GM21529 (cell line): ENCODE results near the gene GABRE.
"Not testable (repeated sequence)": the region's sequence is repeated elsewhere in the genome, so short reads cannot be mapped to it uniquely, and the experiment has no call there.

ENCODE experiments used
- ATAC-seq: cut with Tn5 transposase; IDR thresholded peaks from one replicate; pipeline ENCODE4 v1.9.1; 2021; ENCODE audit not compliant: unreplicated experiment

Gene GABRE

GRCh38 chrX:151970661-151971060 lies 3.8 kb downstream of the GABRE start:
- no peak for ATAC-seq

- no peak for ATAC-seq
These were observed 4.4 kb downstream of the GABRE start for GRCh38 chrX:151970027-151970426.

- ATAC-seq = no peak
These were observed 8.2 kb downstream of the GABRE start for GRCh38 chrX:151966236-151966635.

- no peak for ATAC-seq
These were observed 12.4 kb downstream of the GABRE start for GRCh38 chrX:151962034-151962433.

DNA sequence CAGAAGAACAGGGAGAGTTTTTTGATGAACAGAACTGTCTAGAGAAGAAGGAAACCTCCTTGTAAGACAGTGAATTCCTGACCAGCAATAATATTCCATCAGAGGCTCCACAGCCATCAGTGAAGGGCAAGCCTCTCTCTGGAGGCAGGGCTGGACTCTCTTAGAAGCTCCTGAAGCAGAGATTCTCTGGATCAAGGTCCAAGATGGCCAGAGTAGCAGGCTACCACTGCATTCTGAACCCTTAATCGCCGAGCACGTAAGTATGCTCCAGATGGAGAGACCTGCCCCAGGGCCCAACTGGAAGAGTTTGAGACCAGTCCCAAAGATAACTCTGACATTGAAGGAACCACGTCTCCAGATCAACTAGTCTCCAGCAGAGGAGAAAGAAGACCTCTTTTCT lies 16.4 kb downstream of the GABRE start:
- ATAC-seq = no peak

DNA sequence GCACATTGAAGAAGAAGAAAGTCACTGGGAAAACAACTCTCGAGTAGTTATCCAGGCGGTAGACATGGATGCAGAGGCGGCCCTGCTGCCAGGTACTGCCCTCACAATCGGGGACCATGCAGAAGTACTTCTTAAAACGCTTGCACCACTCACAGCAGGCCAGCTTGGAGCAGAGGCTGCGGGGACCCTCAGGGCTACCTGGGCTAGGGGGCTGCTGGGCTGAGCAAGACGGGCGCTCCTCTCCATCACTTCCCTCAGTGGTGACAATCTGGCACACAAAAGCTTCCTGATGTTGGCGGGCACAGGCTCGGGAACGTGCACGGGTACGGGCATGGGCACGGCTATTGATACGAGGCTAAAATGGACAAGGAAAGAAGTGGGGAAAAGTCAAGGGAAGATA lies 19.7 kb downstream of the GABRE start:
- ATAC-seq = no peak

- ATAC-seq = no peak
These were observed 36.3 kb downstream of the GABRE start for GRCh38 chrX:151938172-151938571.

- no peak for ATAC-seq
These were observed 39.1 kb downstream of the GABRE start for GRCh38 chrX:151935358-151935757.

DNA sequence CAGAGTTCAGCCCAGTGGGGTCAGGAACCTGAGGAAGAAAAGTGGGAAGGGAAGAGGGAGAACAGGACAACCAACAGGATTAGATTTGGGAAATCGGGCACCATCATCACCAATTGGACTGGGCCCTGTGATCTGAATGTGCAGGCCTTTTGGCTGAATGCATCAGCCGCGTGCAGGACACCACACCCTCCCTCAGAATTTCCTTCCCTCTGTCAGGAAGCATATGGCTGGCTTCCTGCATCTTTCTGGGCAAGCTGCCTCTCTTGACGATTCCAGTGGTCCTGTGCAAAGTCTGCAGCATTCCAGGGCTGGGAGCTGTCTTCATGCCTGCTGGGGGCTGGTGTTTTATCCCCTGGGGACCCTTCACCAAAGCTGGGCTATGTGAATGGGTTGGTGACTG lies 45.4 kb downstream of the GABRE start:
- ATAC-seq = no peak

DNA sequence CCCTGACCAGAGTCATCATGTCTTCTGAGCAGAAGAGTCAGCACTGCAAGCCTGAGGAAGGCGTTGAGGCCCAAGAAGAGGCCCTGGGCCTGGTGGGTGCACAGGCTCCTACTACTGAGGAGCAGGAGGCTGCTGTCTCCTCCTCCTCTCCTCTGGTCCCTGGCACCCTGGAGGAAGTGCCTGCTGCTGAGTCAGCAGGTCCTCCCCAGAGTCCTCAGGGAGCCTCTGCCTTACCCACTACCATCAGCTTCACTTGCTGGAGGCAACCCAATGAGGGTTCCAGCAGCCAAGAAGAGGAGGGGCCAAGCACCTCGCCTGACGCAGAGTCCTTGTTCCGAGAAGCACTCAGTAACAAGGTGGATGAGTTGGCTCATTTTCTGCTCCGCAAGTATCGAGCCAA lies 50.8 kb downstream of the GABRE start:
- no peak for ATAC-seq

DNA sequence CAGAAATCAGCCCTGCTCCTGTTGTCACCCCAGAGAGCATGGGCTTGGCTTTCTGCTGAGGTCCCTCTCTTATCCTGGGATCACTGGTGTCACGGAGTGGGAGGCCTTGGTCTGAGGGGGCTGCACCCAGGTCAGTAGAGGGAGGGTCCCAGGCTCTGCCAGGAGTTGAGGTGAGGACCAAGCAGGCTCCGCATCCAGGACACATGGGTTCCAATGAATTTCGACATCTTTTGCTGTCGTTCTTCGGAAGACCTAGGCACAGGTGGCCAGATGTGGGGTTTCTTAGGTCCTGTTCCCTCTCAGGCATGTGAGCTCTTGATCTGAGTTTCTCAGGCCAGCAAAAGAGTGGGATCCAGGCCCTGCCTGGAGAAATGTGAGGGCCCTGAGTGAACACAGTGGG lies 51.8 kb downstream of the GABRE start:
- no peak for ATAC-seq

DNA sequence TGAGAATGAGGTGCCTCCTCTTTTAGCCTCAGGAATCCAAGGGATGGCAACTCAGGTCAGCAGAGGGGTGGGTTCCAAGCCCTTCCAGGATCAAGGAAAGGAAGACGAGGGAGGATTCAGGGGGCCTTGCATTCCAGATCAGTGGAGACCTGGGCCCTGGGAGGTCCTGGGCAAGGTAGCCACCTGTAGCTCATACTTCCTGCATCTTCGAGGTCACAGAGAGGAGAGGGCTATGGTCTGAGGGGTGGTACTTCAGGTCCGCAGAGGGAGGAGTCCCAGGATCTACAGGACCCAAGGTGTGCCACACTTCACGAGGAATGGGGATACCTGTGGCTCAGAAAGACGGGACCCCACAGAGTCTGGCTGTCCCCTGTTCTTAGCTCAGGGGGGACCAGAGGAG lies 52.6 kb downstream of the GABRE start:
- ATAC-seq = no peak

- no peak for ATAC-seq
These were observed 53.2 kb downstream of the GABRE start for GRCh38 chrX:151921292-151921691.

- ATAC-seq = no peak
These were observed 53.9 kb downstream of the GABRE start for GRCh38 chrX:151920530-151920929.

GRCh38 chrX:151920101-151920500 lies 54.4 kb downstream of the GABRE start:
- ATAC-seq = no peak

- no peak for ATAC-seq
These were observed 54.9 kb downstream of the GABRE start for GRCh38 chrX:151919610-151920009.

- not testable (repeated sequence) for ATAC-seq
These were observed 55.7 kb downstream of the GABRE start for GRCh38 chrX:151918736-151919135.

DNA sequence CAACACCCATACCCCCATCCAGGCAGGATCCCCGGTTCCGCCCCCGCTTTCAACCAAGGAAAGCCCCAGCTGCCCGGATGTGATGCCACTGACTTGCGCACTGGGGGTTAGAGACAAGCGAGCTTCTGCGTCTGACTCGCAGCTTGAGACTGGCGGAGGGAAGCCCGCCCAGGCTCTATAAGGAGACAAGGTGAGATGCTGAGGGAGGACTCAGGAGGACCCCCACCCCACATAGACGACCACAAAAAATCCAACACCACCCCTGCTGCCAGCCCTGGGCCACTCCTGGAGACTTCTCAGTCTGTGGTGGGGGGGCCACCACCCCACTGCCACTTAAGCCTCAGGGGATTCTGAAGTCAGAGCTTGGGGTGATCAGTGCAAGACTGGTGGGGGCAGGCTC lies 61.7 kb downstream of the GABRE start, which contains the start of gene MAGEA4:
MAGEA4 (plus strand) TSS at position 110 of the 400 bp plus-strand sequence. CDS start 10,776 bp downstream, outside the sequence.
- ATAC-seq = no peak

DNA sequence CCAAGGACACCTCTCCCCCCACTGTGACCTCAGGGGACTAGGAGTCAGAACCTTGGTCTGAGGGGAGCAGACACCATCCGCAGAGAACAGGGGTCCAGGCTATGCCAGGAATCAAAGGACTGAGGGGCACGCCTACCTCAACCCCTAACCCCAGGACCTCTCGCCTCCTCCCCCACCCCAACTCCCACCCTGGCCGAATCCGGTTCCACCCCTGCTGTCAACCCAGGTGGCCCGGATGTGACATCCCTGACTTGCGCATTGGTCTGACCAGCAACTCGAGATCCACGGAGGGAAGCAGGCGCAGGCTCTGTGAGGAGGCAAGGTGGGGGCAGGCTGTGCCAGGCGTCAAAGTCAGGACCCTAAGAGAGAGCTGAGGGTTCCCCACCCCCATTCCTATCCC lies 62.3 kb downstream of the GABRE start:
- no peak for ATAC-seq

GRCh38 chrX:151904989-151905388 lies 69.5 kb downstream of the GABRE start:
- ATAC-seq = no peak
